DOHH2 (cell line): ENCODE measurements around the gene MAP2K5.

Experiments used
- H3F3A ChIP-seq: fragments of 200-600 bp; sonication (generic), shearing (Covaris generic); 2 replicates; pipeline ENCODE4 v1.6.0; 2016; ENCODE audit warnings: antibody characterized with exemption, mild to moderate bottlenecking; ENCODE audit not compliant: control insufficient read depth, insufficient read depth
- H3K27ac ChIP-seq: fragments of 200-600 bp; sonication (generic); 2 replicates; pipeline ENCODE4 v1.5.1; 2014; ENCODE audit warnings: low read depth, mild to moderate bottlenecking, low read length, moderate library complexity
- H3K27me3 ChIP-seq: fragments of 200-600 bp; sonication (generic); 2 replicates; pipeline ENCODE4 v1.6.1; 2014; ENCODE audit warnings: mild to moderate bottlenecking, low read length, mixed read lengths; ENCODE audit not compliant: control insufficient read depth
- H3K36me3 ChIP-seq: fragments of 200-600 bp; sonication (generic); 2 replicates; pipeline ENCODE4 v1.6.1; 2014; ENCODE audit warnings: mild to moderate bottlenecking, low read length, moderate library complexity, mixed read lengths; ENCODE audit not compliant: control insufficient read depth
- H3K4me1 ChIP-seq: fragments of 200-600 bp; sonication (generic); 2 replicates; pipeline ENCODE4 v1.6.1; 2014; ENCODE audit warnings: mild to moderate bottlenecking, low read length, mixed read lengths; ENCODE audit not compliant: control insufficient read depth
- H3K4me2 ChIP-seq: fragments of 200-600 bp; sonication (generic); 2 replicates; pipeline ENCODE4 v1.6.0; 2014; ENCODE audit warnings: mild to moderate bottlenecking, low read length, moderate library complexity
- H3K4me3 ChIP-seq: fragments of 200-600 bp; sonication (generic); 2 replicates; pipeline ENCODE4 v1.5.1; 2014; ENCODE audit warnings: mild to moderate bottlenecking, low read length, mixed read lengths
- H3K79me2 ChIP-seq: fragments of 200-600 bp; sonication (generic); 2 replicates; pipeline ENCODE4 v1.6.1; 2014; ENCODE audit warnings: mild to moderate bottlenecking, low read length, mixed read lengths; ENCODE audit not compliant: control insufficient read depth
- H3K9me2 ChIP-seq: fragments of 200-600 bp; sonication (generic); replicated peaks from 2 replicates; pipeline ENCODE4 v1.6.1; 2014; ENCODE audit warnings: mild to moderate bottlenecking, low read length, mixed read lengths; ENCODE audit not compliant: control insufficient read depth
- H3K9me3 ChIP-seq: fragments of 200-600 bp; sonication (generic); 2 replicates; pipeline ENCODE4 v1.6.1; 2014; ENCODE audit warnings: antibody characterized with exemption, low read length, mixed read lengths; ENCODE audit not compliant: control insufficient read depth, insufficient read depth
- H4K20me1 ChIP-seq: fragments of 200-600 bp; sonication (generic); 2 replicates; pipeline ENCODE4 v1.6.0; 2014; ENCODE audit warnings: low read depth, mild to moderate bottlenecking, antibody characterized with exemption, low read length, moderate library complexity; ENCODE audit not compliant: control insufficient read depth, insufficient read depth
- EZH2phosphoT487 ChIP-seq: fragments of 200-600 bp; sonication (generic); IDR thresholded peaks from 2 replicates; pipeline ENCODE4 v1.6.1; 2017; ENCODE audit warnings: borderline replicate concordance, mild to moderate bottlenecking, antibody characterized with exemption, low read length, moderate library complexity, mixed read lengths
- TF ChIP-seq, protein P1 (sequence below): fragments of 200-600 bp; sonication (generic); IDR thresholded peaks from one replicate; pipeline ENCODE4 v1.5.1; 2014; ENCODE audit warnings: antibody characterized with exemption, mild to moderate bottlenecking, low read depth, low read length; ENCODE audit not compliant: poor library complexity, severe bottlenecking

The MAP2K5 gene

GRCh38 chr15:67585681-67586080 lies 43.2 kb downstream of the MAP2K5 start:
- TF ChIP-seq, protein P1, sequence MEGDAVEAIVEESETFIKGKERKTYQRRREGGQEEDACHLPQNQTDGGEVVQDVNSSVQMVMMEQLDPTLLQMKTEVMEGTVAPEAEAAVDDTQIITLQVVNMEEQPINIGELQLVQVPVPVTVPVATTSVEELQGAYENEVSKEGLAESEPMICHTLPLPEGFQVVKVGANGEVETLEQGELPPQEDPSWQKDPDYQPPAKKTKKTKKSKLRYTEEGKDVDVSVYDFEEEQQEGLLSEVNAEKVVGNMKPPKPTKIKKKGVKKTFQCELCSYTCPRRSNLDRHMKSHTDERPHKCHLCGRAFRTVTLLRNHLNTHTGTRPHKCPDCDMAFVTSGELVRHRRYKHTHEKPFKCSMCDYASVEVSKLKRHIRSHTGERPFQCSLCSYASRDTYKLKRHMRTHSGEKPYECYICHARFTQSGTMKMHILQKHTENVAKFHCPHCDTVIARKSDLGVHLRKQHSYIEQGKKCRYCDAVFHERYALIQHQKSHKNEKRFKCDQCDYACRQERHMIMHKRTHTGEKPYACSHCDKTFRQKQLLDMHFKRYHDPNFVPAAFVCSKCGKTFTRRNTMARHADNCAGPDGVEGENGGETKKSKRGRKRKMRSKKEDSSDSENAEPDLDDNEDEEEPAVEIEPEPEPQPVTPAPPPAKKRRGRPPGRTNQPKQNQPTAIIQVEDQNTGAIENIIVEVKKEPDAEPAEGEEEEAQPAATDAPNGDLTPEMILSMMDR = no peak
- TF ChIP-seq EZH2phosphoT487 = no peak
- no peak overlapping the region for H3K4me2 ChIP-seq

GRCh38 chr15:67587331-67587730 lies 44.8 kb downstream of the MAP2K5 start:
- Histone ChIP-seq H3K9me2 (no peaks in the 10 kb centered on the region), H3K27me3 (no peaks in the 10 kb centered on the region), H3K27ac (no peak overlapping the region), H3K36me3 (no peaks in the 10 kb centered on the region), H3K9me3 (no peaks in the 10 kb centered on the region), H3K4me2 (no peak overlapping the region), H3K4me1 (0 out of 2 replicates have a peak, but pooled peaks cover 2% of the 10 kb centered on the region), H4K20me1 (no peaks in the 10 kb centered on the region), H3K79me2 (no peaks in the 10 kb centered on the region), H3F3A (no peaks in the 10 kb centered on the region), H3K4me3 (no peak overlapping the region)
- no peak for TF ChIP-seq EZH2phosphoT487
- TF ChIP-seq, protein P1 = no peak

More at GRCh38 chr15:67585681-67586080, 43.2 kb downstream of the MAP2K5 start:
- Histone ChIP-seq H3K4me3 (no peak overlapping the region), H3K79me2 (no peaks in the 10 kb centered on the region), H3K9me3 (no peaks in the 10 kb centered on the region), H3K36me3 (no peaks in the 10 kb centered on the region), H4K20me1 (no peaks in the 10 kb centered on the region), H3K4me1 (peaks cover 14% of the 10 kb centered on the region), H3F3A (no peaks in the 10 kb centered on the region), H3K9me2 (no peaks in the 10 kb centered on the region), H3K27ac (no peak overlapping the region), H3K27me3 (no peaks in the 10 kb centered on the region)

GRCh38 chr15:67587754-67588153 lies 45.3 kb downstream of the MAP2K5 start:
- Histone ChIP-seq H3K27ac (no peak overlapping the region), H3K36me3 (no peaks in the 10 kb centered on the region)

More at GRCh38 chr15:67587754-67588153, 45.3 kb downstream of the MAP2K5 start:
- no peak overlapping the region for H3K4me2 ChIP-seq
- H3K4me3 ChIP-seq = no peak overlapping the region
- no peaks in the 10 kb centered on the region for H3F3A ChIP-seq
- H3K79me2 ChIP-seq = no peaks in the 10 kb centered on the region
- H3K27me3 ChIP-seq = no peaks in the 10 kb centered on the region
- H4K20me1 ChIP-seq = no peaks in the 10 kb centered on the region
- no peaks in the 10 kb centered on the region for H3K9me3 ChIP-seq
- no peaks in the 10 kb centered on the region for H3K9me2 ChIP-seq
- TF ChIP-seq, protein P1 = no peak
- TF ChIP-seq EZH2phosphoT487 = no peak
- 0 out of 2 replicates have a peak, but pooled peaks cover 2% of the 10 kb centered on the region for H3K4me1 ChIP-seq
